OCI-LY7 (cell line): Measurements from ENCODE around the gene SYT9. TPM values are rescaled to one million over a fixed set of nuclear protein-coding genes. Genes with fewer than 3 reads are reported as not detected.

Source experiments
- BruUV-seq: library from RNA; stranded (reverse); fragments of 400-500 nt; replicated peaks from 2 replicates; lab custom pipeline; 2021; lab: Mats Ljungman, UMichigan
- CTCF ChIA-PET: fragments of 300-600 bp; sonication (Branson Sonifier 250); formaldehyde crosslinking; loops from one replicate; lab custom pipeline; 2022; ENCODE audit warnings: antibody characterized with exemption; ENCODE audit not compliant: unreplicated experiment; lab: Charles Lee
- POLR2A ChIA-PET: fragments of 300-600 bp; sonication (Branson Sonifier 250); formaldehyde crosslinking; loops from one replicate; lab custom pipeline; 2022; ENCODE audit warnings: antibody characterized with exemption; lab: Charles Lee
- DNase-seq: peaks from one replicate; pipeline ENCODE4 v3.0.0-alpha.2; 2015; ENCODE audit warnings: low spot score
- H2AFZ ChIP-seq: fragments of 200-600 bp; sonication (generic), shearing (Covaris generic); 2 replicates; pipeline ENCODE4 v1.6.1; 2014; ENCODE audit warnings: mild to moderate bottlenecking, antibody characterized with exemption, low read length, moderate library complexity
- H3K27ac ChIP-seq: fragments of 200-600 bp; sonication (generic); 2 replicates; pipeline ENCODE4 v1.5.1; 2014; ENCODE audit warnings: mixed run types, low read depth, mild to moderate bottlenecking, moderate library complexity, low read length, inconsistent platforms; ENCODE audit not compliant: poor library complexity, severe bottlenecking
- H3K36me3 ChIP-seq: fragments of 200-600 bp; sonication (generic); 2 replicates; pipeline ENCODE4 v1.6.1; 2014; ENCODE audit warnings: mild to moderate bottlenecking, antibody characterized with exemption, low read length, moderate library complexity, mixed read lengths; ENCODE audit not compliant: insufficient read depth
- H3K4me1 ChIP-seq: fragments of 200-600 bp; sonication (generic); 2 replicates; pipeline ENCODE4 v1.5.1; 2014; ENCODE audit warnings: mild to moderate bottlenecking, low read length; ENCODE audit not compliant: insufficient read depth, poor library complexity, severe bottlenecking
- H3K4me2 ChIP-seq: fragments of 200-600 bp; sonication (generic); 2 replicates; pipeline ENCODE4 v1.6.1; 2014; ENCODE audit warnings: mild to moderate bottlenecking, low read length
- H3K4me3 ChIP-seq: fragments of 200-600 bp; sonication (generic); 2 replicates; pipeline ENCODE4 v1.5.1; 2014; ENCODE audit warnings: mild to moderate bottlenecking, low read depth, low read length; ENCODE audit not compliant: poor library complexity, severe bottlenecking
- H3K79me2 ChIP-seq: fragments of 200-600 bp; sonication (generic); 2 replicates; pipeline ENCODE4 v1.6.1; 2016; ENCODE audit warnings: low read depth, mild to moderate bottlenecking, low read length, moderate library complexity, mixed read lengths; ENCODE audit not compliant: insufficient read depth
- H3K9me2 ChIP-seq: fragments of 200-600 bp; sonication (generic); 2 replicates; pipeline ENCODE4 v1.6.1; 2016; ENCODE audit warnings: mild to moderate bottlenecking, low read length, mixed read lengths; ENCODE audit not compliant: insufficient read depth
- H3K9me3 ChIP-seq: fragments of 200-600 bp; sonication (generic); 2 replicates; pipeline ENCODE4 v1.6.1; 2014; ENCODE audit warnings: mild to moderate bottlenecking, mixed run types, low read length, mixed read lengths
- H4K20me1 ChIP-seq: fragments of 200-600 bp; sonication (generic); 2 replicates; pipeline ENCODE4 v1.6.1; 2014; ENCODE audit warnings: mild to moderate bottlenecking, antibody characterized with exemption, low read length, moderate library complexity, mixed read lengths; ENCODE audit not compliant: insufficient read depth
- EZH2phosphoT487 ChIP-seq: fragments of 200-600 bp; sonication (generic); IDR thresholded peaks from 2 replicates; pipeline ENCODE4 v1.6.1; 2018; ENCODE audit warnings: low read depth, borderline replicate concordance, mild to moderate bottlenecking, mixed run types, antibody characterized with exemption, low read length, moderate library complexity, mixed read lengths
- intact Hi-C: fragments of 100-400 bp; cut with micrococcal nuclease; formaldehyde crosslinking; loops from one replicate; pipeline ENCODE4 v1.10.0; 2022; ENCODE audit not compliant: unreplicated experiment
- total RNA-seq, 2 experiments: library from RNA; depleted of rRNA in 1 of 2; stranded (reverse); fragments of >200 nt in 1 of 2; shearing (Covaris generic) in 1 of 2; gene quantifications; 2 replicates each; pipeline ENCODE4 v1.2.3, GENCODE V29; 2014 to 2022
- TF ChIP-seq, protein P1 (sequence below): fragments of 200-600 bp; sonication (generic); conservative IDR thresholded peaks from 2 replicates; pipeline ENCODE4 v1.5.1; 2014; ENCODE audit warnings: mild to moderate bottlenecking, antibody characterized with exemption, low read length, moderate library complexity, mixed read lengths

SYT9 gene
- total RNA-seq, 2 experiments from 2014 or later = 0.19 TPM; not detected in 1

DNA sequence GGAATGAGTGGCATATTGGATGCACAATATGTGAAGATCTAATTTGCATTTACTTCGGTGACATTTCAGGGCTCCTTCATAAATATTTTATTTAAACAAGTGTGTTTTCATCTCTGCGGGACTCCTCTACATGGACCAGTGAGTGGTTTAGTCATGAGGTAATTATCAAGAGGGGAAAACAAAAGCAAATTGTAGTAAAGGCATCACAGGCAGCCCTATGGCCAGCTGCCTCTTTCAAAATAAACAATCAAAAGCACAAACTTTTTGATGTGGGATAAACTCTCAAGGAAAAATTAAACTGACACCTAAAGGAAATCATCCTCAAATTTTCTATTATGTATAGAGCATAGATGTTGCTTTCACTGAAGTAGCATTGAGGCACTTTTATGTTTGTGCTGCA lies 6.0 kb downstream of the SYT9 start:
- BruUV-seq = no TSS peak
- POLR2A ChIA-PET = no interaction called here
- TF ChIP-seq, protein P1, sequence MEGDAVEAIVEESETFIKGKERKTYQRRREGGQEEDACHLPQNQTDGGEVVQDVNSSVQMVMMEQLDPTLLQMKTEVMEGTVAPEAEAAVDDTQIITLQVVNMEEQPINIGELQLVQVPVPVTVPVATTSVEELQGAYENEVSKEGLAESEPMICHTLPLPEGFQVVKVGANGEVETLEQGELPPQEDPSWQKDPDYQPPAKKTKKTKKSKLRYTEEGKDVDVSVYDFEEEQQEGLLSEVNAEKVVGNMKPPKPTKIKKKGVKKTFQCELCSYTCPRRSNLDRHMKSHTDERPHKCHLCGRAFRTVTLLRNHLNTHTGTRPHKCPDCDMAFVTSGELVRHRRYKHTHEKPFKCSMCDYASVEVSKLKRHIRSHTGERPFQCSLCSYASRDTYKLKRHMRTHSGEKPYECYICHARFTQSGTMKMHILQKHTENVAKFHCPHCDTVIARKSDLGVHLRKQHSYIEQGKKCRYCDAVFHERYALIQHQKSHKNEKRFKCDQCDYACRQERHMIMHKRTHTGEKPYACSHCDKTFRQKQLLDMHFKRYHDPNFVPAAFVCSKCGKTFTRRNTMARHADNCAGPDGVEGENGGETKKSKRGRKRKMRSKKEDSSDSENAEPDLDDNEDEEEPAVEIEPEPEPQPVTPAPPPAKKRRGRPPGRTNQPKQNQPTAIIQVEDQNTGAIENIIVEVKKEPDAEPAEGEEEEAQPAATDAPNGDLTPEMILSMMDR = no peak
- no peak for TF ChIP-seq EZH2phosphoT487
- Histone ChIP-seq H4K20me1 (no peaks in the 10 kb centered on the region), H3K4me1 (no peaks in the 10 kb centered on the region), H3K27ac (no peak overlapping the region), H3K9me3 (no peaks in the 10 kb centered on the region), H3K4me3 (no peak overlapping the region), H3K36me3 (no peaks in the 10 kb centered on the region), H3K79me2 (no peaks in the 10 kb centered on the region), H3K4me2 (no peak overlapping the region), H2AFZ (no peak overlapping the region), H3K9me2 (no peaks in the 10 kb centered on the region)
- DNase-seq = no peak
- intact Hi-C loops = no loop called here
- CTCF ChIA-PET = no interaction called here

DNA sequence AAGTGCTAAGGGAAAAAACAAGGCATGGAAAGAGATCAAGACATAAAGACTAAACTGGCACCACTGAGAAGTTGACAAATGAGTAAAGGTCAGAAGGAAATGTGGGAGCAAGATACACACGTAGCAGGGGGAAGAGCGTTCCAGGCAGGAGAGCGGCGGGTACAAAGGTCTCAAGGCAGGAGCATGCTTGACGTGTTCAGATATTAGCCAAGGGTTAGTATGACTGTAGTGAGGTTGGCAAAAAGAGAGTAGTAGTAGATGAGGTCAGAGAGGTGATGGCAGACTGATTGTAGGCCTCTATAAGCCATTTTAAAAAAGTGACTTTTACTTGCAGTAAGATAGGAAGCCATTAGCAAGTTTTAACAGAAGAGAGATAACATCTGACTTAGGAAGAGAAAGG lies 9.9 kb downstream of the SYT9 start:
- CTCF ChIA-PET = no interaction called here
- no peak for DNase-seq

GRCh38 chr11:7262672-7263071 lies 11.0 kb downstream of the SYT9 start:
- no TSS peak for BruUV-seq
- POLR2A ChIA-PET = no interaction called here
- Histone ChIP-seq H2AFZ (no peak overlapping the region), H4K20me1 (no peaks in the 10 kb centered on the region), H3K36me3 (no peaks in the 10 kb centered on the region), H3K4me2 (no peak overlapping the region), H3K27ac (no peak overlapping the region), H3K79me2 (no peaks in the 10 kb centered on the region), H3K9me2 (no peaks in the 10 kb centered on the region), H3K9me3 (no peaks in the 10 kb centered on the region), H3K4me3 (no peak overlapping the region), H3K4me1 (no peaks in the 10 kb centered on the region)
- CTCF ChIA-PET = no interaction called here
- TF ChIP-seq, protein P1 = no peak
- no peak for TF ChIP-seq EZH2phosphoT487
- intact Hi-C loops = no loop called here
- DNase-seq = no peak

More for the DNA sequence above, 9.9 kb downstream of the SYT9 start:
- Histone ChIP-seq H3K4me1 (no peaks in the 10 kb centered on the region), H3K9me3 (no peaks in the 10 kb centered on the region), H3K27ac (no peak overlapping the region), H3K4me2 (no peak overlapping the region), H3K36me3 (no peaks in the 10 kb centered on the region), H2AFZ (no peak overlapping the region), H3K79me2 (no peaks in the 10 kb centered on the region), H4K20me1 (no peaks in the 10 kb centered on the region), H3K4me3 (no peak overlapping the region), H3K9me2 (no peaks in the 10 kb centered on the region)
- POLR2A ChIA-PET = no interaction called here
- no TSS peak for BruUV-seq
- TF ChIP-seq, protein P1 = no peak
- TF ChIP-seq EZH2phosphoT487 = no peak
- intact Hi-C loops = no loop called here
